Psoas muscle (tissue), 8 donors: ENCODE measurements around the gene RBBP4. TPM values are rescaled to one million over a fixed set of nuclear protein-coding genes. Genes with fewer than 3 reads are reported as not detected.
"Not testable (repeated sequence)": the region's sequence is repeated elsewhere in the genome, so short reads cannot be mapped to it uniquely, and the experiment has no call there.

Experiments used
- ATAC-seq, 4 donors: fragments of 200-7000 bp; cut with Tn5 transposase; one replicate each; pipeline ENCODE4 v1.9.1; 2020; ENCODE audit warnings: moderate library complexity in 3 of 4, mild to moderate bottlenecking in 2 of 4
- DNase-seq, 2 donors: peaks; one replicate each; pipeline ENCODE4 v3.0.0-alpha.2; 2020
- H3K27ac ChIP-seq: fragments of 200-600 bp; one replicate; pipeline ENCODE4 v1.8.0; 2022
- H3K27me3 ChIP-seq, 3 donors: fragments of 200-600 bp in 1 of 3; one replicate each; pipeline versions ENCODE4 v1.6.1 to v1.8.0; 2013 to 2022; ENCODE audit warnings: low read length in 2 of 3, mild to moderate bottlenecking in 2 of 3, moderate library complexity in 1 of 3; ENCODE audit not compliant: insufficient read depth in 3 of 3
- H3K36me3 ChIP-seq, 2 donors: fragments of 200-600 bp in 1 of 2; one replicate each; pipeline versions ENCODE4 v1.6.1 to v1.8.0; 2013 to 2022; ENCODE audit warnings: low read depth in 1 of 2, mild to moderate bottlenecking in 1 of 2, moderate library complexity in 1 of 2; ENCODE audit not compliant: insufficient read depth in 1 of 2
- H3K4me1 ChIP-seq: fragments of 200-600 bp; one replicate; pipeline ENCODE4 v1.8.0; 2022
- H3K4me3 ChIP-seq: fragments of 200-600 bp; one replicate; pipeline ENCODE4 v1.8.0; 2022; ENCODE audit warnings: mild to moderate bottlenecking
- H3K9me3 ChIP-seq: fragments of 200-600 bp; one replicate; pipeline ENCODE4 v1.8.0; 2022
- WGBS, 3 donors: extraction: QIAGEN DNeasy Blood & Tissue Kit; methylation state at CpG; one replicate each; pipeline versions ENCODE4 v1.1.6 to v1.1.7; 2013; 5-methylcytosine and 5-hydroxymethylcytosine counted together
- intact Hi-C, 2 donors: fragments of 100-400 bp; cut with DNase I; formaldehyde crosslinking; loops; one replicate each; pipeline versions ENCODE4 v1.11.0 to v1.14.2; 2022
- polyA plus RNA-seq, 3 donors: library from polyadenylated mRNA; stranded (reverse); fragments of 200-250 nt; gene quantifications; one replicate each; pipeline ENCODE4 v1.2.3, GENCODE V29; 2013
- total RNA-seq, 4 donors: library from RNA; stranded (reverse); fragmentation: NEBNext Ultra II Directional in 2 of 4; extraction: Animal tissue kit (Norgen Biotek cat#: 25700) in 2 of 4; gene quantifications; one replicate each; pipeline versions ENCODE4 v1.2.1 to v1.2.4, GENCODE V29; 2021 to 2023
- TF ChIP-seq, protein P1 (sequence below): fragments of 200-600 bp; IDR thresholded peaks from one replicate; pipeline ENCODE4 v1.8.0; 2022; ENCODE audit warnings: antibody characterized with exemption
- donor health status: healthy with polysubstance abuse.
- donor health status: DM: no; HTN: no; CAD: no; lungs with moderate emphysema.
- donor health status: Bipolar disorder and iron deficiency.
- donor health status: healthy.
- donor health status: DM: yes; HTN: yes; CAD: no.
- donor health status: DM: no; HTN: no; CAD: no.
- donor health status: DM: no; HTN: no; CAD: no.
- donor health status: DM: yes; HTN: yes; CAD: no.

RBBP4 gene
- total and polyA plus RNA-seq, 7 donors: 29.5 to 87.8 (median 66.3) TPM

DNA sequence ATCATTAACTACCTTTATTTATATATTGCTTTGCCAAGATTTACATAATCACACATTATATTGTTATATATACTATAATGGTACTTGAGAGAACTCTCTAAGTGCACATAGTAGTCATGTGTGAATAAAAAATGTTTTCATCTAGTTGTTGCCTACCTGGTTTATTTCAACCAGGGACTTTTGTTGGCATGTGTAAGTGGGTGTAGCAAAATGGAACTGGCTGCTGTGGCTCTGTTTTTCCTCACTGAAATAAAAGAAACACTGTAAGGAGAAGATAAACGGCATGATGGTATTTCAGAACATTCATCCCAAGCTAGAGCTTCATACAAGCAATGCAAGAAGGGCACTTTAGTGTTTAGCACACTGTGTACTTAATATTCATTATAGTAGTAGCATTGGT is 14.9 kb downstream of the RBBP4 start:
- ATAC-seq (no peak), DNase-seq (no peak)
- intact Hi-C loops: no loop called here
- TF ChIP-seq, protein P1, sequence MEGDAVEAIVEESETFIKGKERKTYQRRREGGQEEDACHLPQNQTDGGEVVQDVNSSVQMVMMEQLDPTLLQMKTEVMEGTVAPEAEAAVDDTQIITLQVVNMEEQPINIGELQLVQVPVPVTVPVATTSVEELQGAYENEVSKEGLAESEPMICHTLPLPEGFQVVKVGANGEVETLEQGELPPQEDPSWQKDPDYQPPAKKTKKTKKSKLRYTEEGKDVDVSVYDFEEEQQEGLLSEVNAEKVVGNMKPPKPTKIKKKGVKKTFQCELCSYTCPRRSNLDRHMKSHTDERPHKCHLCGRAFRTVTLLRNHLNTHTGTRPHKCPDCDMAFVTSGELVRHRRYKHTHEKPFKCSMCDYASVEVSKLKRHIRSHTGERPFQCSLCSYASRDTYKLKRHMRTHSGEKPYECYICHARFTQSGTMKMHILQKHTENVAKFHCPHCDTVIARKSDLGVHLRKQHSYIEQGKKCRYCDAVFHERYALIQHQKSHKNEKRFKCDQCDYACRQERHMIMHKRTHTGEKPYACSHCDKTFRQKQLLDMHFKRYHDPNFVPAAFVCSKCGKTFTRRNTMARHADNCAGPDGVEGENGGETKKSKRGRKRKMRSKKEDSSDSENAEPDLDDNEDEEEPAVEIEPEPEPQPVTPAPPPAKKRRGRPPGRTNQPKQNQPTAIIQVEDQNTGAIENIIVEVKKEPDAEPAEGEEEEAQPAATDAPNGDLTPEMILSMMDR: no peak
- H3K4me1 ChIP-seq: peaks cover 3% of the 10 kb centered on the region
- no peak overlapping the region for H3K27ac ChIP-seq
- no peaks in the 10 kb centered on the region for H3K9me3 ChIP-seq
- no peaks in the 10 kb centered on the region for H3K27me3 ChIP-seq
- peaks cover 12 to 99% of the 10 kb centered on the region in 2 donors for H3K36me3 ChIP-seq
- 37 to 58% (median 41%) methylated on average over 1 of the region's 1 CpG for WGBS, 3 donors
- H3K4me3 ChIP-seq: no peak overlapping the region

- intact Hi-C loops: no loop called here
- no peak overlapping the region for H3K4me3 ChIP-seq
- no peaks in the 10 kb centered on the region for H3K9me3 ChIP-seq
- peaks cover 10 to 99% of the 10 kb centered on the region in 2 donors for H3K36me3 ChIP-seq
- ATAC-seq (no peak), DNase-seq (no peak)
- no peaks in the 10 kb centered on the region for H3K27me3 ChIP-seq
- H3K27ac ChIP-seq: no peak overlapping the region
- 87 to 88% (median 87%) methylated on average over 12 of the region's 12 CpGs for WGBS, 3 donors
- TF ChIP-seq, protein P1: no peak
- no peaks in the 10 kb centered on the region for H3K4me1 ChIP-seq
These were observed 16.0 kb downstream of the RBBP4 start for GRCh38 chr1:32666901-32667566.

DNA sequence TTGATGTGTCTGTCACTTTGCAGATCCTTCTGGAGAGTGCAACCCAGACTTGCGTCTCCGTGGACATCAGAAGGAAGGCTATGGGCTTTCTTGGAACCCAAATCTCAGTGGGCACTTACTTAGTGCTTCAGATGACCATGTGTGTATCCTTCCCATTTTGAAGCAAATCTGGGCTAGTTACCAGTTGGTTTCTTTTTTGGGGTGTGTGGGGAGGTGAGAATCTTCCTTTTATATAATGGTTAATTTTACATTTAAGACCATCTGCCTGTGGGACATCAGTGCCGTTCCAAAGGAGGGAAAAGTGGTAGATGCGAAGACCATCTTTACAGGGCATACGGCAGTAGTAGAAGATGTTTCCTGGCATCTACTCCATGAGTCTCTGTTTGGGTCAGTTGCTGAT is 17.7 kb downstream of the RBBP4 start:
- 94 to 97% (median 94%) methylated on average over 5 of the region's 5 CpGs for WGBS, 3 donors
- H3K4me1 ChIP-seq, ATAC-seq, DNase-seq, H3K4me3 ChIP-seq, intact Hi-C loops, H3K27ac ChIP-seq, H3K9me3 ChIP-seq, H3K27me3 ChIP-seq: not testable (repeated sequence)
- H3K36me3 ChIP-seq: peaks cover 15 to 99% of the 10 kb centered on the region in 2 donors

DNA sequence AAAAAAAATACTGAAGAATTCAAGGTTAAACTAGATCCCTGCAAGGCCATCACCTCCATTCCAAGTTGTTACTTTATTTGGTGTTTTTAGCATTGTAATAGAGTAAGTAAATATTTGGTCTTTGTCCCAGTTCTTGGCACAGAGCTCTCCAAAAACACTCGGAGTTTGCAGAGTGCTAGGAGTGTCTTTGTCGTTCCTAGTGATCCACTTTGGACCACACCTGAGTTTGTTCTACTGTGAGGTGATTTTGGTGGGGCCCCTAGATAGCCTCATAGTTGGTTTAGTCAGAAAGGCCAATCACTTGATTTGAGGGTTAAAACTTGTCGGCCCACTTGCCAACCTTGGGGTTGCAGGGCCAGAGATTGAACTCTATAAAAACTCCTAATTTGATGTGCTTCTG is 25.9 kb downstream of the RBBP4 start:
- no peak overlapping the region for H3K4me3 ChIP-seq
- intact Hi-C loops: no loop called here
- H3K9me3 ChIP-seq: no peaks in the 10 kb centered on the region
- ATAC-seq (no peak), DNase-seq (no peak)
- H3K36me3 ChIP-seq: peaks cover 24 to 99% of the 10 kb centered on the region in 2 donors
- peaks cover 8% of the 10 kb centered on the region for H3K4me1 ChIP-seq
- TF ChIP-seq, protein P1: no peak
- WGBS, 3 donors: 41 to 59% (median 45%) methylated on average over 3 of the region's 3 CpGs
- H3K27ac ChIP-seq: no peak overlapping the region
- H3K27me3 ChIP-seq: no peaks in the 10 kb centered on the region

DNA sequence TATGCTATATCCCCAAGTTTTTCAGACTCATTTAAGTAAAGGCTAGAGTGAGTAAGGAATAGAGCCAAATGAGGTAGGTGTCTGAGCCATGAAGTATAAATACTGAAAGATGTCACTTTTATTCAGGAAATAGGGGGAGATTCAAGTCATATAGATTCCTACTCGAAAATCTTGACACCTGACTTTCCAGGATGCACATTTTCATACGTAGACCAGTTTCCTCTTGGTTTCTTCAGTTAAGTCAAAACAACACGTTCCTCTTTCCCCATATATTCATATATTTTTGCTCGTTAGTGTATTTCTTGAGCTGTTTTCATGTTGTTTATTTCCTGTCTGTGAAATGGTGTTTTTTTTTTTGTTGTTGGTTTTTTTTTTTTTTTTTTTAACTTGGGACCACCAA is 29.0 kb downstream of the RBBP4 start:
- Histone ChIP-seq H3K4me1 (peaks cover 20% of the 10 kb centered on the region), H3K36me3 (peaks cover 22 to 98% of the 10 kb centered on the region in 2 donors)
- H3K27me3 ChIP-seq, H3K9me3 ChIP-seq, ATAC-seq, H3K27ac ChIP-seq, H3K4me3 ChIP-seq, intact Hi-C loops, DNase-seq: not testable (repeated sequence)
- WGBS, 3 donors: 83 to 88% (median 86%) methylated on average over 4 of the region's 4 CpGs

GRCh38 chr1:32680642-32681041 is 29.6 kb downstream of the RBBP4 start:
- no peak for ATAC-seq
- Histone ChIP-seq H3K27me3 (no peaks in the 10 kb centered on the region), H3K4me3 (no peak overlapping the region), H3K4me1 (peaks cover 25% of the 10 kb centered on the region), H3K9me3 (no peaks in the 10 kb centered on the region), H3K36me3 (peaks cover 22 to 98% of the 10 kb centered on the region in 2 donors), H3K27ac (no peak overlapping the region)
- intact Hi-C loops: no loop called here
- no peak for DNase-seq
- TF ChIP-seq, protein P1: no peak
- WGBS, 3 donors: 84 to 95% (median 90%) methylated on average over 1 of the region's 1 CpG
